ENCODE measurements around the gene PKLR. TPM values are rescaled to one million over a fixed set of nuclear protein-coding genes. Genes with fewer than 3 reads are reported as not detected.

The PKLR gene
- polyA plus RNA-seq, 1 of the 3 experiments (the other 2 are of a cell fraction) = not detected

DNA sequence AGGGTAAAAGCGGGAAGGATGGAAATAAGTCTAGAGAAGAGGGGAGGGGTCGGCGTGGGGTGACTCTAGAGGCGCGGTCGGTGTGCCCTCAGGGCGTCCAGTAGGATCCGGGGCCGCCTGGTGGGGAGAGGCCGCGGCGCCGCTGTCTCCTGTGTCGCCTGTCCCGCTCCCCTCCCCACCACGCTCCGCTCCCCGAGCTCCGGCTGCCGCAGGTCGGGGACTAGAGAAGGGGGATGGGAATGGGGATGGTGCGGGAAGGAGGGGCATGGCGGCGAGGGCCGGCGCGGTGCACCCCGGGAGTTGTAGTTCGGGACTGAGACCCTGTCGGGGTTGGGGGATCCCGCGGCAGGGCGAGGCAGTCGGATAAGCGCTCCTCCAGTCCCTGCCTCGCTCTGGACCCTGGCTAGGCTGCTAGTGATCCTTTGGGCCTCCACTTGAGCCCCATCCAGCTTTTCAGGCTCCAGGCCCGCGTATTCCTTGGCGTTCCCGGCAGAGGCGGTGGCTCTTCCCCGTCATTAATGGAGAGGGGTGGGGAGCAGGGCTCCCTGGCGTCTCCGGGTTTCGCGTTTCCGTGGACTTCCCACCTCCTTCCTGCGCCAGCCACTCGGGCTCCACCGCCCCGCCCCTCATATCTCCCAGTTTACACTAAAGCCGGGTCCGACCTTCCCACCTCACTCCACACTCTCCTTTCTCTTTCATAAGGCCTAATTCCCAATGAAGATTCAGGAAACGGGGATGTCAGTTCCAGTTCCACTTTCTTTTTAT, 45.8 kb downstream of the PKLR start, which contains the start of gene ENTREP3:
TSS of gene ENTREP3 (minus strand) at position 241 of the 765 bp plus-strand sequence. CDS start 606 bp downstream, outside the sequence.
- peak within 1 kb of the TSS; percentile 77 for H3K9ac ChIP-seq
- ChIA-PET CTCF (interaction anchor here (0.5 to 13.3 kb wide), 10 partner anchors 11 to 361 kb away, joined by 3 to 184 read pairs (median 4); partner anchors contain the start of genes CLK2, KRTCAP2, RUSC1 and TRIM46), POLR2A (interaction anchor here (0.6 to 2.4 kb wide), 5 partner anchors 10 to 48 kb away, joined by 3 to 7 read pairs (median 4); partner anchors contain the start of genes CLK2 and THBS3)
- no peaks in the 10 kb centered on the region for H3K27me3 ChIP-seq (ENCODE audit: insufficient read depth)
- H3K9me3 ChIP-seq = no peaks in the 10 kb centered on the region
- peak within 1 kb of the TSS; percentile 76 to 93 for H3K27ac ChIP-seq (ENCODE audit: low read depth in 2 of 2, low read length in 1 of 2)
- H3F3A ChIP-seq (replicated peaks; ENCODE audit: insufficient read depth) = peaks cover 43% of the 10 kb centered on the region
- peaks cover 15 to 28% of the 10 kb centered on the region in 2 experiments for H3K36me3 ChIP-seq (replicated peaks in 1 of 2; ENCODE audit: control insufficient read depth in 1 of 2, insufficient read depth in 2 of 2, low read length in 1 of 2)
- WGBS (ENCODE audit: low lambda C conversion rate) = 5% methylated on average over 40 of the region's 54 CpGs
- DNase-seq = peak; percentile 97
- H3K4me1 ChIP-seq (ENCODE audit: control insufficient read depth in 1 of 2, insufficient read depth in 2 of 2, low read depth in 1 of 2, low read length in 1 of 2) = peaks cover 0 to 21% of the 10 kb centered on the region in 2 experiments; a peak in 1 of 4 replicates
- no peaks in the 10 kb centered on the region for H3K9me2 ChIP-seq
- H2AFZ ChIP-seq (ENCODE audit: low read depth) = peak within 1 kb of the TSS; percentile 77
- peak within 1 kb of the TSS; percentile 100 for H3K4me2 ChIP-seq
- peaks cover 29% of the 10 kb centered on the region for H3K79me2 ChIP-seq (ENCODE audit: insufficient read depth)
- peak within 1 kb of the TSS; percentile 79 to 82 for H3K4me3 ChIP-seq (ENCODE audit: low read depth in 2 of 2, low read length in 1 of 2)
- no peaks in the 10 kb centered on the region for H4K20me1 ChIP-seq (ENCODE audit: insufficient read depth)
- TF ChIP-seq TAF1 (IDR thresholded peaks at IDR 0.05; ENCODE audit: borderline replicate concordance, low read depth, low read length) = peak; percentile 59
- TF ChIP-seq, protein P1, sequence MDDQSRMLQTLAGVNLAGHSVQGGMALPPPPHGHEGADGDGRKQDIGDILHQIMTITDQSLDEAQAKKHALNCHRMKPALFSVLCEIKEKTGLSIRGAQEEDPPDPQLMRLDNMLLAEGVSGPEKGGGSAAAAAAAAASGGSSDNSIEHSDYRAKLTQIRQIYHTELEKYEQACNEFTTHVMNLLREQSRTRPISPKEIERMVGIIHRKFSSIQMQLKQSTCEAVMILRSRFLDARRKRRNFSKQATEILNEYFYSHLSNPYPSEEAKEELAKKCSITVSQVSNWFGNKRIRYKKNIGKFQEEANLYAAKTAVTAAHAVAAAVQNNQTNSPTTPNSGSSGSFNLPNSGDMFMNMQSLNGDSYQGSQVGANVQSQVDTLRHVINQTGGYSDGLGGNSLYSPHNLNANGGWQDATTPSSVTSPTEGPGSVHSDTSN (IDR thresholded peaks at IDR 0.05) = 0 out of 2 replicates have a peak, but pooled peaks have one; percentile 11
- TF ChIP-seq EP300 (IDR thresholded peaks at IDR 0.05; ENCODE audit: borderline replicate concordance in 1 of 2, low read depth in 1 of 2, low read length in 1 of 2) = no peak
- TF ChIP-seq, protein P2, sequence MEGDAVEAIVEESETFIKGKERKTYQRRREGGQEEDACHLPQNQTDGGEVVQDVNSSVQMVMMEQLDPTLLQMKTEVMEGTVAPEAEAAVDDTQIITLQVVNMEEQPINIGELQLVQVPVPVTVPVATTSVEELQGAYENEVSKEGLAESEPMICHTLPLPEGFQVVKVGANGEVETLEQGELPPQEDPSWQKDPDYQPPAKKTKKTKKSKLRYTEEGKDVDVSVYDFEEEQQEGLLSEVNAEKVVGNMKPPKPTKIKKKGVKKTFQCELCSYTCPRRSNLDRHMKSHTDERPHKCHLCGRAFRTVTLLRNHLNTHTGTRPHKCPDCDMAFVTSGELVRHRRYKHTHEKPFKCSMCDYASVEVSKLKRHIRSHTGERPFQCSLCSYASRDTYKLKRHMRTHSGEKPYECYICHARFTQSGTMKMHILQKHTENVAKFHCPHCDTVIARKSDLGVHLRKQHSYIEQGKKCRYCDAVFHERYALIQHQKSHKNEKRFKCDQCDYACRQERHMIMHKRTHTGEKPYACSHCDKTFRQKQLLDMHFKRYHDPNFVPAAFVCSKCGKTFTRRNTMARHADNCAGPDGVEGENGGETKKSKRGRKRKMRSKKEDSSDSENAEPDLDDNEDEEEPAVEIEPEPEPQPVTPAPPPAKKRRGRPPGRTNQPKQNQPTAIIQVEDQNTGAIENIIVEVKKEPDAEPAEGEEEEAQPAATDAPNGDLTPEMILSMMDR (IDR thresholded peaks at IDR 0.05) = no peak
- TF ChIP-seq JUND (IDR thresholded peaks at IDR 0.05) = no peak
- TF ChIP-seq FOXJ3 (CRISPR knock-in tag; IDR thresholded peaks at IDR 0.05) = no peak
- TF ChIP-seq FOXM1 (IDR thresholded peaks at IDR 0.05; ENCODE audit: low read depth) = no peak
- peak; percentile 93 for TF ChIP-seq CHD2 (IDR thresholded peaks at IDR 0.05; ENCODE audit: low read length, partially characterized antibody)
- TF ChIP-seq, protein P3, sequence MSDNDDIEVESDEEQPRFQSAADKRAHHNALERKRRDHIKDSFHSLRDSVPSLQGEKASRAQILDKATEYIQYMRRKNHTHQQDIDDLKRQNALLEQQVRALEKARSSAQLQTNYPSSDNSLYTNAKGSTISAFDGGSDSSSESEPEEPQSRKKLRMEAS (IDR thresholded peaks at IDR 0.05; ENCODE audit: low read depth) = 0 out of 2 replicates have a peak, but pooled peaks have one; percentile 26
- peak; percentile 92 for TF ChIP-seq POLR2AphosphoS5 (IDR thresholded peaks at IDR 0.05; ENCODE audit: low read depth, low read length)
- TF ChIP-seq RFX5 (IDR thresholded peaks at IDR 0.05; ENCODE audit: low read length) = 0 out of 2 replicates have a peak, but pooled peaks have one; percentile 5
- peak; percentile 30 for TF ChIP-seq GABPA (IDR thresholded peaks at IDR 0.05; ENCODE audit: low read depth)
- TF ChIP-seq MXI1 (IDR thresholded peaks at IDR 0.05; ENCODE audit: low read depth, low read length) = no peak; the same call in 1 of the 2 replicates
- TF ChIP-seq NRF1 (IDR thresholded peaks at IDR 0.05; ENCODE audit: low read depth, low read length) = peak; percentile 34
- TF ChIP-seq, protein P4, sequence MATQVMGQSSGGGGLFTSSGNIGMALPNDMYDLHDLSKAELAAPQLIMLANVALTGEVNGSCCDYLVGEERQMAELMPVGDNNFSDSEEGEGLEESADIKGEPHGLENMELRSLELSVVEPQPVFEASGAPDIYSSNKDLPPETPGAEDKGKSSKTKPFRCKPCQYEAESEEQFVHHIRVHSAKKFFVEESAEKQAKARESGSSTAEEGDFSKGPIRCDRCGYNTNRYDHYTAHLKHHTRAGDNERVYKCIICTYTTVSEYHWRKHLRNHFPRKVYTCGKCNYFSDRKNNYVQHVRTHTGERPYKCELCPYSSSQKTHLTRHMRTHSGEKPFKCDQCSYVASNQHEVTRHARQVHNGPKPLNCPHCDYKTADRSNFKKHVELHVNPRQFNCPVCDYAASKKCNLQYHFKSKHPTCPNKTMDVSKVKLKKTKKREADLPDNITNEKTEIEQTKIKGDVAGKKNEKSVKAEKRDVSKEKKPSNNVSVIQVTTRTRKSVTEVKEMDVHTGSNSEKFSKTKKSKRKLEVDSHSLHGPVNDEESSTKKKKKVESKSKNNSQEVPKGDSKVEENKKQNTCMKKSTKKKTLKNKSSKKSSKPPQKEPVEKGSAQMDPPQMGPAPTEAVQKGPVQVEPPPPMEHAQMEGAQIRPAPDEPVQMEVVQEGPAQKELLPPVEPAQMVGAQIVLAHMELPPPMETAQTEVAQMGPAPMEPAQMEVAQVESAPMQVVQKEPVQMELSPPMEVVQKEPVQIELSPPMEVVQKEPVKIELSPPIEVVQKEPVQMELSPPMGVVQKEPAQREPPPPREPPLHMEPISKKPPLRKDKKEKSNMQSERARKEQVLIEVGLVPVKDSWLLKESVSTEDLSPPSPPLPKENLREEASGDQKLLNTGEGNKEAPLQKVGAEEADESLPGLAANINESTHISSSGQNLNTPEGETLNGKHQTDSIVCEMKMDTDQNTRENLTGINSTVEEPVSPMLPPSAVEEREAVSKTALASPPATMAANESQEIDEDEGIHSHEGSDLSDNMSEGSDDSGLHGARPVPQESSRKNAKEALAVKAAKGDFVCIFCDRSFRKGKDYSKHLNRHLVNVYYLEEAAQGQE (IDR thresholded peaks at IDR 0.05; ENCODE audit: low read depth, low read length) = peak; percentile 32; the same call in 1 of the 2 replicates
- TF ChIP-seq RXRA (IDR thresholded peaks at IDR 0.05; ENCODE audit: borderline replicate concordance, low read depth) = no peak
- TF ChIP-seq RCOR1 (IDR thresholded peaks at IDR 0.05; ENCODE audit: low read length) = no peak
- TF ChIP-seq, protein P5, sequence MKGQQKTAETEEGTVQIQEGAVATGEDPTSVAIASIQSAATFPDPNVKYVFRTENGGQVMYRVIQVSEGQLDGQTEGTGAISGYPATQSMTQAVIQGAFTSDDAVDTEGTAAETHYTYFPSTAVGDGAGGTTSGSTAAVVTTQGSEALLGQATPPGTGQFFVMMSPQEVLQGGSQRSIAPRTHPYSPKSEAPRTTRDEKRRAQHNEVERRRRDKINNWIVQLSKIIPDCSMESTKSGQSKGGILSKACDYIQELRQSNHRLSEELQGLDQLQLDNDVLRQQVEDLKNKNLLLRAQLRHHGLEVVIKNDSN (IDR thresholded peaks at IDR 0.05; ENCODE audit: borderline replicate concordance, low read depth) = no peak
- no peak for TF ChIP-seq EZH2phosphoT487 (IDR thresholded peaks at IDR 0.05; ENCODE audit: borderline replicate concordance, low read depth)
- no peak; the same call in 1 of the 2 replicates for TF ChIP-seq SMC3 (IDR thresholded peaks at IDR 0.05; ENCODE audit: low read depth, low read length)
- TF ChIP-seq TCF12 (IDR thresholded peaks at IDR 0.05) = peak; percentile 14; the same call in 1 of the 2 replicates
- TF ChIP-seq RAD21 (IDR thresholded peaks at IDR 0.05; ENCODE audit: low read length) = no peak
- no peak for TF ChIP-seq FOSL2 (IDR thresholded peaks at IDR 0.05; ENCODE audit: borderline replicate concordance, low read depth)
- peak; percentile 81 for TF ChIP-seq SIN3A (IDR thresholded peaks at IDR 0.05; ENCODE audit: borderline replicate concordance, low read depth, low read length)
- TF ChIP-seq YY1 (IDR thresholded peaks at IDR 0.05; ENCODE audit: low read depth) = peak; percentile 87
